ENCODE results near the gene SLC6A13. TPM values are rescaled to one million over a fixed set of nuclear protein-coding genes. Genes with fewer than 3 reads are reported as not detected.

SLC6A13 gene
- total and polyA plus RNA-seq, 2 donors from 2014 or later: 22.8 to 161 TPM

GRCh38 chr12:175250-175649, 87.4 kb downstream of the SLC6A13 start:
- H3K4me1 ChIP-seq (ENCODE audit: control insufficient read depth in 2 of 3, insufficient read depth in 2 of 3, low read depth in 1 of 3, low read length in 3 of 3): peaks cover 3 to 43% (median 30%) of the 10 kb centered on the region in 3 donors
- TF ChIP-seq CTCF (IDR thresholded peaks at IDR 0.05; ENCODE audit: borderline replicate concordance, extremely low read depth, insufficient read depth): no peak
- H3K9ac ChIP-seq (ENCODE audit: low read length in 3 of 3): peak overlapping the region in 1 of 3 donors; percentile 3
- no peak overlapping the region for H3K4me3 ChIP-seq (ENCODE audit: low read length in 3 of 3)
- peak overlapping the region; percentile 34 to 50 for H3K27ac ChIP-seq (ENCODE audit: low read depth in 2 of 2, low read length in 2 of 2)
- H3K9me3 ChIP-seq (ENCODE audit: control insufficient read depth in 2 of 3, insufficient read depth in 1 of 3, low read length in 3 of 3): no peaks in the 10 kb centered on the region
- intact Hi-C loops (cut with DNase I): no loop called here
- no peaks in the 10 kb centered on the region for H3K36me3 ChIP-seq (ENCODE audit: control insufficient read depth in 2 of 3, insufficient read depth in 3 of 3, low read length in 3 of 3)
- H3K27me3 ChIP-seq (ENCODE audit: control insufficient read depth, insufficient read depth, low read length): no peaks in the 10 kb centered on the region
- FAIRE-seq: no peak
- DNase-seq: no peak

GRCh38 chr12:174596-174995, 88.0 kb downstream of the SLC6A13 start:
- H3K27me3 ChIP-seq (ENCODE audit: control insufficient read depth, insufficient read depth, low read length): no peaks in the 10 kb centered on the region
- no peak for DNase-seq

GRCh38 chr12:174124-174523, 88.5 kb downstream of the SLC6A13 start:
- Histone ChIP-seq H3K36me3 (ENCODE audit: control insufficient read depth in 2 of 3, insufficient read depth in 3 of 3, low read length in 3 of 3) (no peaks in the 10 kb centered on the region), H3K27ac (ENCODE audit: low read depth in 2 of 2, low read length in 2 of 2) (peak overlapping the region in 1 of 2 donors; percentile 23), H3K9me3 (ENCODE audit: control insufficient read depth in 2 of 3, insufficient read depth in 1 of 3, low read length in 3 of 3) (no peaks in the 10 kb centered on the region), H3K27me3 (ENCODE audit: control insufficient read depth, insufficient read depth, low read length) (no peaks in the 10 kb centered on the region), H3K4me3 (ENCODE audit: low read length in 3 of 3) (no peak overlapping the region), H3K9ac (ENCODE audit: low read length in 3 of 3) (no peak overlapping the region), H3K4me1 (ENCODE audit: control insufficient read depth in 2 of 3, insufficient read depth in 2 of 3, low read depth in 1 of 3, low read length in 3 of 3) (peaks cover 0 to 33% (median 24%) of the 10 kb centered on the region in 3 donors)
- no peak for DNase-seq
- no peak for TF ChIP-seq CTCF (IDR thresholded peaks at IDR 0.05; ENCODE audit: borderline replicate concordance, extremely low read depth, insufficient read depth)
- no peak for FAIRE-seq
- intact Hi-C loops (cut with DNase I): no loop called here

More at GRCh38 chr12:174596-174995, 88.0 kb downstream of the SLC6A13 start:
- Histone ChIP-seq H3K9me3 (ENCODE audit: control insufficient read depth in 2 of 3, insufficient read depth in 1 of 3, low read length in 3 of 3) (no peaks in the 10 kb centered on the region), H3K9ac (ENCODE audit: low read length in 3 of 3) (no peak overlapping the region), H3K4me1 (ENCODE audit: control insufficient read depth in 2 of 3, insufficient read depth in 2 of 3, low read depth in 1 of 3, low read length in 3 of 3) (peaks cover 0 to 37% (median 24%) of the 10 kb centered on the region in 3 donors), H3K4me3 (ENCODE audit: low read length in 3 of 3) (no peak overlapping the region), H3K27ac (ENCODE audit: low read depth in 2 of 2, low read length in 2 of 2) (peak overlapping the region in 1 of 2 donors; percentile 23), H3K36me3 (ENCODE audit: control insufficient read depth in 2 of 3, insufficient read depth in 3 of 3, low read length in 3 of 3) (no peaks in the 10 kb centered on the region)
- no peak for TF ChIP-seq CTCF (IDR thresholded peaks at IDR 0.05; ENCODE audit: borderline replicate concordance, extremely low read depth, insufficient read depth)
- intact Hi-C loops (cut with DNase I): no loop called here
- no peak for FAIRE-seq

GRCh38 chr12:172732-173161, 89.9 kb downstream of the SLC6A13 start:
- no peak for FAIRE-seq
- DNase-seq: peak in 1 of 5 donors; percentile 53
- Histone ChIP-seq H3K27me3 (ENCODE audit: control insufficient read depth, insufficient read depth, low read length) (no peaks in the 10 kb centered on the region), H3K4me3 (ENCODE audit: low read length in 3 of 3) (no peak overlapping the region), H3K9me3 (ENCODE audit: control insufficient read depth in 2 of 3, insufficient read depth in 1 of 3, low read length in 3 of 3) (no peaks in the 10 kb centered on the region), H3K27ac (ENCODE audit: low read depth in 2 of 2, low read length in 2 of 2) (no peak overlapping the region), H3K9ac (ENCODE audit: low read length in 3 of 3) (no peak overlapping the region), H3K36me3 (ENCODE audit: control insufficient read depth in 2 of 3, insufficient read depth in 3 of 3, low read length in 3 of 3) (no peaks in the 10 kb centered on the region), H3K4me1 (ENCODE audit: control insufficient read depth in 2 of 3, insufficient read depth in 2 of 3, low read depth in 1 of 3, low read length in 3 of 3) (peaks cover 0 to 28% (median 18%) of the 10 kb centered on the region in 3 donors)
- no peak for TF ChIP-seq CTCF (IDR thresholded peaks at IDR 0.05; ENCODE audit: borderline replicate concordance, extremely low read depth, insufficient read depth)
- intact Hi-C loops (cut with DNase I): no loop called here
